Liver (tissue), 3 donors: ENCODE results near the gene BCL2L1.

ENCODE experiments used
- HNF4A ChIP-seq, 2 donors: conservative IDR thresholded peaks; 2 replicates each; pipeline ENCODE4 v1.6.1; 2016; ENCODE audit warnings: antibody characterized with exemption in 2 of 2, mild to moderate bottlenecking in 2 of 2
- TF ChIP-seq, protein P1 (sequence below): fragments of 150-350 bp; IDR thresholded peaks from 2 replicates; pipeline ENCODE4 v1.5.1; 2017; ENCODE audit warnings: improper control_type of control experiment, low read depth, low read length; ENCODE audit not compliant: missing input control
- donor health status: healthy.
- donor health status: healthy.

- TF ChIP-seq HNF4A (conservative IDR thresholded peaks at IDR 0.05): no peak
- TF ChIP-seq, protein P1, sequence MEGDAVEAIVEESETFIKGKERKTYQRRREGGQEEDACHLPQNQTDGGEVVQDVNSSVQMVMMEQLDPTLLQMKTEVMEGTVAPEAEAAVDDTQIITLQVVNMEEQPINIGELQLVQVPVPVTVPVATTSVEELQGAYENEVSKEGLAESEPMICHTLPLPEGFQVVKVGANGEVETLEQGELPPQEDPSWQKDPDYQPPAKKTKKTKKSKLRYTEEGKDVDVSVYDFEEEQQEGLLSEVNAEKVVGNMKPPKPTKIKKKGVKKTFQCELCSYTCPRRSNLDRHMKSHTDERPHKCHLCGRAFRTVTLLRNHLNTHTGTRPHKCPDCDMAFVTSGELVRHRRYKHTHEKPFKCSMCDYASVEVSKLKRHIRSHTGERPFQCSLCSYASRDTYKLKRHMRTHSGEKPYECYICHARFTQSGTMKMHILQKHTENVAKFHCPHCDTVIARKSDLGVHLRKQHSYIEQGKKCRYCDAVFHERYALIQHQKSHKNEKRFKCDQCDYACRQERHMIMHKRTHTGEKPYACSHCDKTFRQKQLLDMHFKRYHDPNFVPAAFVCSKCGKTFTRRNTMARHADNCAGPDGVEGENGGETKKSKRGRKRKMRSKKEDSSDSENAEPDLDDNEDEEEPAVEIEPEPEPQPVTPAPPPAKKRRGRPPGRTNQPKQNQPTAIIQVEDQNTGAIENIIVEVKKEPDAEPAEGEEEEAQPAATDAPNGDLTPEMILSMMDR: no peak
Observed at GRCh38 chr20:31670371-31671228, 52.1 kb downstream of the BCL2L1 start.
